ENCODE measurements around the gene MPC1L.

- no peak for TF ChIP-seq NR3C1 (CRISPR knock-in tag; conservative IDR thresholded peaks at IDR 0.05; ENCODE audit: low read depth)
- TF ChIP-seq CTCF (IDR thresholded peaks at IDR 0.05): no peak
- TF ChIP-seq JUN (CRISPR knock-in tag; IDR thresholded peaks at IDR 0.05): no peak
- no peak for TF ChIP-seq AFF4 (CRISPR knock-in tag; IDR thresholded peaks at IDR 0.05; ENCODE audit: borderline replicate concordance)
- TF ChIP-seq SP1 (CRISPR knock-in tag; conservative IDR thresholded peaks at IDR 0.05): no peak
- TF ChIP-seq ZNF396 (CRISPR knock-in tag; IDR thresholded peaks at IDR 0.05; ENCODE audit: borderline replicate concordance): no peak
- TF ChIP-seq USF2 (CRISPR knock-in tag; IDR thresholded peaks at IDR 0.05): no peak
- no peak for TF ChIP-seq IRF1 (CRISPR knock-in tag; IDR thresholded peaks at IDR 0.05)
- TF ChIP-seq NR1H2 (CRISPR knock-in tag; IDR thresholded peaks at IDR 0.05): no peak
- no peak for TF ChIP-seq E2F5 (CRISPR knock-in tag; IDR thresholded peaks at IDR 0.05)
- TF ChIP-seq IRF2 (CRISPR knock-in tag; IDR thresholded peaks at IDR 0.05; ENCODE audit: borderline replicate concordance, low read depth): no peak
- no peak for TF ChIP-seq CREB1 (CRISPR knock-in tag; IDR thresholded peaks at IDR 0.05)
These were observed 30.3 kb downstream of the MPC1L start for GRCh38 chrX:40653535-40653934.

All from WTC11 (cell line).